ENCODE results near the gene SELENOM.
"Not testable (repeated sequence)": the region's sequence is repeated elsewhere in the genome, so short reads cannot be mapped to it uniquely, and the experiment has no call there.

SELENOM gene

DNA sequence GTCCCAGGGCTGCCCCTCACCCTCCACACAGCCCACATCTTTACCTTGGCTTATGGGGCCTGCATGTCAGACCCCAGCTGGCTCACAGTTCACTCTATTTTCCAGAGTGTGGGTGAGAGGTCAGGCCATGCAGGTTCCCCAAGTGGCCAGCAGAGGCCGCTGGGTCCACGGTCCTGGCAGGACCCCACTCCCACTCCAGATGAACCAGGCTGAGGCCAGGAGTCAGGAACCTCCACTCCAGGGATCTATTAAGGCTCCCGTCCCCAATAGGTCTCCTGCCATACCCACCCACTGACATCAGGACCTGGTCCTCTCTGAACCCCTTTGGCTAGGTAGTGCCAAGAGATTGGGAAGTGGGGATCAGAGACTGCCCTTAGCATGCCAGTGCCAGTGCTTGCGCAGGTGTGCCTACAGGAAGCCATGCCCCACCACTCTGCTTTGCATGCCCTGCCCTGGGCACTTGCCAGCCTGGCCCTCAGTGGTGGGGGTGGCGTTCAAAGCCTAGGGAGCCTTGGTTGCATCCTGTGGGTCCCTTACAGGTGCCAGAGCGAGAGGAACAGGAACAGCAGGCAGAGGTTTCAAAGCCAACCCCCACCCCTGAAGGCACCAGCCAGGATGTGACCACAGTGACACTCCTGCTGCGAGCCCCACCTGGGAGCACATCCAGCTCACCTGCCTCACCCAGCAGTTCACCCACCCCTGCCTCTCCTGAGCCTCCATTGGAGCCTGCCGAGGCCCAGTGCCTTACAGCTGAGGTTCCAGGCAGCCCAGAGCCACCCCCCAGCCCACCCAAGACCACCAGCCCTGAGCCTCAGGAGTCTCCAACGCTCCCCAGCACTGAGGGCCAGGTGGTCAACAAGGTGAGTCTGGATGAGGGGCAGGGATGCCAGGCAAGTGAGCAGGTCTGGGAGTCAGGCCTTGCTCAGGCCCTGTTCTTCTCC is 17.9 kb downstream of the SELENOM start:
- no peak for DNase-seq

DNA sequence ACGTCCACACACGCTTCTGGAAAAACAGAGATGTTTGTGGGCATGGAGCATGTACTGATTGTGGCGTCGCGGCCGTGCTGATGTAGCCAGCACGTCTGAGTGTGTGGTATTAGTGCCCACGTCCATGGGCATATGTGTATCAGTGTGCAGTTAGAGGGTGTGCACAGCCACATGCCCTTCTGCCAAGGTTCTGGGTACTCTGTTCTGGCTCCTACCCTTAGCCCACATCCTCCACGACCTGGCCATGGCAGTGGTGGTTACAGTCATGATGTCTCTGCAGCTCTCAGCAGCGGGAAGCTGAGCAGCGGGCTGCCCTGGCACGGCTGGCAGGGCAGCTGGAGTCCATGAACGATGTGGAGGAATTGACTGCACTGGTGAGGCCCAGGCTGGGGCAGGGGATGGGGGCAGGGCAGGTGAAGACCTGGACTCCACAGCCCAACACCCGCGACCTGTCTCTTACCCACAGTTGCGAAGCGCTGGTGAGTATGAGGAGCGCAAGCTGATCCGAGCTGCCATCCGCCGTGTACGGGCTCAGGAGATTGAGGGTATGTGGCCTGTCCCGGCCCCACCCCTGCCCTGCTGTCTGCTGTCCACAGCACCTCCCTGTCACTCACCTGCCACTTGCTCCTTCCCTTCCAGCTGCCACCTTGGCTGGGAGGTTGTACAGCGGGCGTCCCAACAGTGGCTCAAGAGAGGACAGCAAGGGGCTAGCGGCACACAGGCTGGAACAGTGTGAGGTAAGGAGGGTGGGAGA is 19.0 kb downstream of the SELENOM start:
- no peak for DNase-seq

DNA sequence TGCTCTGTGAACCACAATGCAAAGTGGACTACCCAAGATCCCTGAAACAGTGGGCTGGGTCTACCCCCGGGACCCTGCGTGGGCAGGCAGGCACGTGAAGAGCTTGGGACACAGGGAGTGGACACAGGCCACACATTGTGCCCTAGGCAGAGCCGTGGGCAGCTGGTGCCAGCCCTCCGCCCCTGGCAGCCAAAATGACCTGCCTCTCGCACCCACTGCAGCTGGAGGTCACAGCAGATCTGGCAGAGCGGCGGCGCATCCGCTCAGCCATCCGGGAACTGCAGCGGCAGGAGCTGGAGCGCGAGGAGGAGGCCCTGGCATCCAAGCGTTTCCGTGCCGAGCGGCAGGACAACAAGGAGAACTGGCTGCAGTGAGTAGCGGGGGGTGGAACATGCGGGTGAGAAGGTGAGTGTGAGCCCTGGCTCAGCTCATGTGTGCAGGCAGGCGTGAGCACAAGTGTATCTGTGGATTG is 19.6 kb downstream of the SELENOM start:
- DNase-seq: no peak

DNA sequence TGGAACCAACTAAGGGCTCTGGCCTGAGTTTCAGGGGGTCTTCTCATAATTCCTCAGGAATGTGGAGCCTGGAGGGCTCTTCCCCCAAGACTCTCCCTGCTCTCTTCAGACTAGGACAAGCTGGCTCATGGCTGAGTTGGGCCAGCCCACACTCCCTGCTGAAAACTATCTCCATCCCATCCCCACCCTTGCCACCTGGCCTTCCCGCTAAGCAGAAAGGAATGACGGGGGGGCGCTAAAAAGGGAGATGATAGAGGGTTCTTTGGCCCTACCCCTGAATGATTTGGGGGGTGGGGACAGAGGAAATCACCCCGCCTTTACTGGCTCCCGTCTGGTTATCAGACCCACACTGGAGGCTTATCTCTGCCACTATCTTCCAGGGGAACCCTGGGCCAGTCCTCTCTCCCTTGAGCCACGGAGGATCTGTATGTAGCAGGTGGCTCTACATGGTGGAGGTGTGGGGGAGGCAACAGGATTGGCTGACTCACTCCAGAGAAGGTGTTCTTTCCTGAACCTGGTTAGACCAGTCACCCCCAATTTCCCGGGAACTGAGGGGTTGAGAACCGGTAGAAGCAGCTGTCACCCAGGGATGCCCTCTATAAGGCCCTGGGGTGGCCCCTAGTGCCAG is 20.6 kb downstream of the SELENOM start:
- no peak for DNase-seq

DNA sequence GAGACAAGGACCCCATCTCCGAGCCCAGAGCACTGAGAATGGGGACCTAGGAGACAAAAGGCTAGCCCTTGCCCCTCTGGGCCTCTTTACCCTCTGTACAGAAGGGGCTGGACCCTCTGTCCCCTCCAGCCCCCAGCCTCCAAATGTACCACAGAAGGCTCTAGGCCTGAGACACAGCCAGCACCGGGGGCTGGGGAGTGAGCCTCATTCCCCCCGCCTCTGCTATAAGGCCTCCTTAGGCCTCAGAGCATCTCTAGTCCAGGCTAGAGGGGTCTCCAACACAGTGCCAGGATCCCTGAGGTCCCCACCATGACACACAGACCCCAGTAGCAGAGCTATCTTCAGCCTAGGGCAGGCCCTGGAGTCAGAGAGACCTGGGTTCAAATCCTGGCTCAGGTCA is 21.4 kb downstream of the SELENOM start:
- no peak for DNase-seq

DNA sequence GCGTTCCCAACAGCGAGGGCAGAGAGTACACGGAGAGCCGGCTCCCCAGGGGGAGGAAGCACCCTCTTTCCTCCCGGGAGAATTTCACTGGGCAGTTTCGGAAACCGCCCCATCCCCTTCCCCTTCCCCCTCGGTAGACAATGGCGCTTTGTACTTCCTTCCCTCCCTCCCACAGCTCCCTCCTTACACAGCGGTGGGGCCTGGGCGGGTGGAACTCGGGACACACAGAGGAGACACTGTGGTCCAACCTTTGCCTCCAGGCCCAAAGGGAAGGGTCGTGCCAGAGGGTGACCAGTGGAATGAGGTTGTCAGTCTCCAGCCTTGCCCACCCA is 21.9 kb downstream of the SELENOM start:
- peak; percentile 32 for DNase-seq

DNA sequence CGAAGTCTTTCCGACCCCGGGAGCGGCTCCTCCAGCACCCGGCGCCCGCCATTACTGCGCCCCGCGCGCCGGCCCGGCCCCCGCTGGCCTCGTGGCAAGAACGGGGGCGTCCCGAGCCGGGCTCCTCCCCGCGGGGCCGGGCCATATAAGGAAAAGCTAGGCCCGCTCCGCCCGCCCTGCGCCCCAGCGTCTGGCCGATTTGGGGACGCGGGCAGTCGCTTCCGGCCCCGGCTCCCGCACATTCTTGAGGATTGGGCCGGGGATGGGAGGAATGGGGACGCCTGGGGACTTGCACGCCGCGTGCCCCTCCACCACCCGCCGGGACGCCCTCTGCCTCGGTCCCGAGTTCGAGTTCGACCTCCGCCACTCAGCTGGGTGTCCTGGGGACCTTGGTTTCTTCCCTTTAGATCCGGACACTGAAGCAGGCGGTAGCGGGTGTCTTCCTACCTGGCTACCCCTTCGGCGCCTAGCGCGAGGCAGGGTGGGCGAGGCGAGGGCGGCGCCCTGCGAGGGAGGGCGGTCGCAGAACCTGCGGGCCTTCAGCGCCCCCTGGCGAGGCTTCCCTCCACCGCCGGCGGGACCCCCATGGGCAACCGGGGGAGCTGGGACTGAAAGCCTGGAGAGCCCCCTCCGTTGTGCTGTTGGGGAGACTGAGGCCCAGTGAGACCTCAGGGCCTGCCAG is 22.4 kb downstream of the SELENOM start:
- DNase-seq: peak; percentile 74

DNA sequence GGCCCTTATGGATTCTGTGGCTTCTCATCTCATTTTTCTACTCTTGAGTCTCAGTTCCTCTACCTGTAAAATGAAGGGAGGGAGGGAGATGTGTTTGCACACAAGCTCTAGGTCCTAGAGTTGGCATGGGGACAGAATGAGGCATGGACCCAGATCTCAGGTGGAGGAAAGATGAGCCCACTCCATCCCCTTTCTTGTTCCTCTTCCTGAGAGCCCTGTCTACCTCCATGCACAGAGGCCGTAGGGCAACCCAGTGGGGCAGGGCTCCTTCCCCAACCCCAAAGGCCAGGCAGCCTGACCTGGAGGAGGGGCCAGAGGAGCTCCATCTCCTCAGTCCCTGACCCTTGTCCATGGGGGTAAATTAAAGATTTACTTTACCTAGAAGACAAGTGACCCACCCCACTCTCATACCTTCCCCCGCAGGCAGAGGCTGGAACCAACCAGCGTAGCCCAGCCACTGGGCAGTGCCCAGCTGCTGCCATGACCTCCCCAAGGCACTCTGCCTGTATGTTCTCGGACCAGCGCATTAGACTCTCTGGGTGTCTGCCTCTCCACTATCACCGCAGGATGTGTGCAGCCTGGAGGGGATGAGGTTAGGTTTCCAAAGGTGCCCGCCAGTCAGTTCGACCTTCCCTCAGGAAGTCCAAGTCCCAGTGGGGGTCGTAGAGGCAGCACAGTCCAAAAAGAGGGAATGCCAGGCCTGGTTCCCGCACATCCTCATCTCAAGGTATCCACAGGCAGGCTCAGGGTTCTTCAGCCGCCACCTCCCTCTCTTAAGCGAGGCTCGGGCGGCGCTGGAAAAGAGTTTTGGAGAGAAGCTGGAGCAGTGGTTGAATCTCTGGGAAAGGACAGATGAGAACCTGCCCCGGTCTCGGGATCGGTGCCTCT is 23.2 kb downstream of the SELENOM start:
- no peak for DNase-seq

DNA sequence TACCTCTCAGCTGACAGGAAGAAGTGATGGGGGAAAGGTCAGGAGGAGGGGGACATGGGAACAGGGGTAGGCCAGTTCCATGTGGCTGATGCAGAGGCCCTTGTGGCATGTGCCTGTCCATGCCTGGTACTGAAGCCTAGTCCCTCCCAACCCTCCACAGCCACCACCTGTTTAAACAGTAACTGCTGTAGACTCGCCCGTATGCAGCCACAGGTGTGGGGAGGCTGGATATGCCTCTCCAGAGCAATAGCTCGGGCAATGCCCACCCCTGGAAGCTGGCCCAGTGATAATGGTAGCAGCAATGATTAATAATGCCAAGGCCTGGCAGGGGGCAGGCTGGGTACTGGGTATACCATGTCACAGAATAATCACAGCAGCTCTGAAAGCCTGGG is 24.0 kb downstream of the SELENOM start:
- no peak for DNase-seq

DNA sequence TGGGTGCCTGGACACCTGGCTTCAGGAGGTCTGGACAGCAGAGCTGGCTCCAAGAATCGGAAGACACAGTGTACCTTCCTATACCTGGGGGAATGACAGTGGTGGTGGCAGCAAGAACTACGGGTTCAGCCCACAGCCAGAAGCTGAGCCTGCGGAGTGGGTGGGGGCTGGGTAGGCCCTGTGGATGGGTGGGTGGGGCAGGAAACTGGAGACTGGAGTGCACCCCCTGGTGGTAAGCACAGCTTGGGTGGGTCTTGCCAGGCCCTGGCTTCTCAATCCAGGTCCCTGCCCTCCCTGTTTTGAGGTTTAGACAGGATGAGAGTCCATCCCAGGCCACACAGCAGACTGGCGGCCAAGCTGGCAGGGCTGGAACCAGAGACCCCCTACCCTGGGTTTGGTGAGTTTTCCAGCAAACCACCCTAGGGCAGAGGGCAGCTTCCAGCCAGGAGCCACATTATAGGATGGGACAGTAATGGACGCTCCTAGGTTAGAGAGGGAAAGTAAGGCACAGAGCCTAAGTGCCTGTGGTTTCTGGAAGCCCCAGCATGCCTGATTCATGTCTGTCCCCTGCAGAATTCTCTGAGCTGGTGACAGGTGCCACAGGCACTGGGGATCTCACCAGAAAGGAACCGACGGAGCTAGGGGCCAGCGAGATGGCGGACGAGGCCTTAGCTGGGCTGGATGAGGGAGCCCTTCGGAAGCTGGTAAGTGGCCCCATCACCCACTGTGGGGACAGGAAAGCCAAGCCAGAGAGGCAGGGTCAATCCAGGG is 24.6 kb downstream of the SELENOM start:
- peak; percentile 26 for DNase-seq

DNA sequence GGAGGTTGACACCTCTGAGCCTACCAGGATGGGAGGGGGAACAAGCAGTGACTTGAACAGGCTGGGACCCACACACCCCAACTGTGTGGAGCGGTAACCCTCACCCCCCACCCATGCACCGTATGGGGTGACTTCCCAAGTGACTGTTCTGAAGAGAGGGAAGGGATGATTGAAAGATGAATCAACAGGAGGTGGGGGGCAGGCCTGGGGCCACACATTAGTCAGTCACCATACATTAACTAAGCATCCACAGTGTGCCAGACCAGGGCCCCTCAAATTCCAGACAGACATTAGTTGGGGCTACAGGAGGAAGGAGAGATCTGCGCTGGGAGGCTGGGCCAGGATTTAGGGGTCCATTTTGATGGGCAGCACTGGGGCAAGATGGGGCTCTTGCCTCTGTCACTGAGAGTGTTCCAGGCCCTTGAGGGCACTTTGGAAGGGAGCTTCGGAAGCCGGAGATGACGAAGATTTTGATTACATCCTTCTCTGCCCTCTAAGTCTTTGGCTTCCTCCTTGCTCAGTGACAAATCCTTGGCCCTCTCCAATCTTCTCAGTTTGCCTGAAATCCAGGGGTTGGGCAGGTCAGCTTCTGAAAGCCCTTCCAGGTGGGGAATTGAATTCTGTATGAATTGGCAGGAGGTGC is 25.3 kb downstream of the SELENOM start:
- DNase-seq: no peak

DNA sequence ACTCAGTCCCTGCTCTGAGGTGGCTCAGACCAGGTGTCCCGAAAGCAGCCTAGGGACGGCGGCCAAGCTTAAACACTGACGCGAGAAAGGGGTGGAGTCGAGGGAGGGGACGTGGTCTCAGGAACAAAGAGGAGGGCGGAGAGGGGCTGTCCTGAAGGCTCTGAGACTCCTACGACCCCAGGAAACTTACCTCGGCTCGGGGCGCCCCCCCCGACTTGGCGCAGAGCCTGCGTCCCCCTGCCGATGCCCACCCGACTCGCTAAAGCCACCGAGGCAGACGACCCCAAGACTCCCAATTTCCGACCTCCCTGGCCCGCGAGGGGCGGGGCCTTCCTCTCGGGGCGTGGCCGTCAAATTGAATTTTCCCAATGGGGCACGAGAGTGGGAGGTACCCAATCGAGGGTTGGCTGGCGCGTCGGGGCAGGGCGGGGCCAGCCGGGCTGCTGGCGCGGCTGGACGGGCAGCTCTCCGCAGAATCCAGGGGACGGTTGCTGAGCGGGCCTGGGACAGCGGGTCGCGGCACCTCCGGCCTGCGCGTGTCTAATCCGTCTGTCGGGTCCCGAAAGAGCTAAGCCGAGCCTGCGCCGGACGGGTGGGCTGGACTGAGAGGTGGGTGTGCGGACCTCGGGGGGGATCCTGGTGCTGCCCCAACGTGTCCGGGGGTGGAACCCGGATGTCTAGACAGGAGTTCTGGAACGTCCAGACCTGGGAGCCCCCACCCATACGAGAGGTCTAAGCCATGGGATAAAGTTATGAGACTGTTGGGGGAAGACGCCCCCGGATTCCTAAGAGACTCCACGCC is 26.3 kb downstream of the SELENOM start, which contains the start of gene SMTN:
Gene SMTN (plus strand): TSS at position 471 of the 802 bp plus-strand sequence. CDS start 1,941 bp downstream, outside the sequence.
- DNase-seq: peak; percentile 80

DNA sequence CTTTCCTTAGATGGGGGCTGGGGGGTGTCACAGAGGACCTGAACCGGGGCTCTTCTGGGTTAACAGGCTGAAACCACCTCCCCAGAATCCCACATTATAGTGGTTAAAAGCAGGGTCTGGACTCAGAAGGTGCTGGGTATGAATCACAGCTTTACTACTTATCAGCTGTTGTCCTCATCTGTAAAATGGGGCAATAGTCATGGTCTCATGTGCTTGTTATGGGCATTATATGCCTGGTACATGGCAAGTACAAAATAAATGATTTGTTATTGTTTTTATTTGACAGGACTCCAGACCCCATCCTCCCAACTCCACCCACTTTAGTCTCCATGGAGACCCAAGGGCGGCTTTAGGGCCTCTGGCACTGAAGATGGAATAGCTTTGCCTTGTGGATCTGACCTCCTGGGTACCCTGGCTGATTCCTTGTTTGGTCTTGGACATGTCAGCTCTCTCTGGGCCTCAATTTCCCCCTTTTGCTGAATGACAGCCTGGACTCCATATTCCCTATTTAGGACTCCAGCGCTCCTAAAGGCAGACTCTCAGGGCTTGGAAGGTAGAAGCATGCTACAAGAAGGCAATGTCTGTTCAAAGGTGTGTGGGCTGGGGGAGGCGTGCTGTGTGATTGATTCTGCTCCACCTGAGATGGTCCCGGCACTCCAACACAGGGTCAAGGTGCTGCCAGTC is 27.1 kb downstream of the SELENOM start:
- DNase-seq: no peak

DNA sequence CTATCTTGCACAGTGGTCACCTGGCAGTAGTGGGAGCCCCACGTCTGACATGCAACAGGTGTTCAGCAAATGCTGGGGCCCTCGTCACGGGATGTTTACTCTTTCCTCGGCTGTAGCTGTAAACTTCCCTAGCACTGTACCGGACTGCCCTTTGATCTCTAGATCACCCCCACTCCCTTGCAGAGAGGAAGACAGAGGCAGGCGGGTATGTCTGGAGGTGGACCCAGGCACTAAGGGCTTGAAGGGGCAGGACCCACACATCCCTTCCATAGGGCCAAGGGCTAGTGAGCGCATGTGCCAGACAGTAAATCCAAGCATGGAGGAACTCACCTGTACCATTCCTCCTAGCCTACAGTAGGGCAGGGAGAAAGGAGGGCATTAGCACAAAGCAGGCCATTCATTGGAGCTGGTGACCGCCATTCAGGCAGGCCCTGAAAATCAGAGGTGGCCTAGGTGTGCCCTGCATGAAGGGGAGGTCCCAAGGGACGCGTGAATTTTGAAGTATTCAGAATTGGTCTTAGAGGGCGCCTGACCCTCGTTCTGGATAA is 28.2 kb downstream of the SELENOM start:
- DNase-seq: no peak

DNA sequence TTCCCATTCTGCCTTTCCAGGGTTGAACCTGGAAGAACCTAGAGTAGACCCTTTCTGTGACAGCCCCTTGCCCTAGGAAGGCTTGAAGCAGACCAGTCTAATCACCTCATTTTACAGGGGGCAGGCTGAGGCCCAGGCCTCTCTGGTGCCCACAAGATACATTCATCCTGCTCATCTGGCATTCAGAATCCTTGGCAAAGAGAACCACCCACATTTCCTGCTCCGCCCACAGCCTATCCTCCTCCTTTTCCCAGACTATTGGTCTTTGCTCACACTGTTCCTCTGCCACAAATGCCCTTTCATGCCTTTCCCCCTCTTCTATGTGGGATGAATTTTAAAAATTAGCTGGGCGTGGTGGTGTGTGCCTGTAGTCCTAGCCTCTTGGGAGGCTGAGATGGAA is 29.0 kb downstream of the SELENOM start:
- not testable (repeated sequence) for DNase-seq

DNA sequence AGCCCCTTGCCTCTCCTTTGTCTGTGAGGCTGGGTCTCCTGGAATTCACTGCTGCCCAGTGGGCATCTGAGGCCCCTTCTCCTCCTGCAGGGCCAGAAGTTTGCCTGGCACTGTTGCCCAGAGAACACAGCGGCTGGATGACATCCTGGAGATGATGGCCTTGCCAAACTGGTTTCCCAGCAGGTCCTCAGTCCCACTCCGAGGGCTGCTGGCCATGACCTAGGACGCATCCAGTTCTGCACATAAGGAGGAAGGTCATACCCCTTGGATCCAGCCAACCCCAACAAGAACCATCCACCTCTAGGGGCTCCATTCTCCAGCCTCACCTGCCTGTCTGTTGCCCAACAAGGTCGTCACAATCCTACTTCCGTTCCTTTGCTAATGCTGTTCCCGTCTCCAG is 29.7 kb downstream of the SELENOM start:
- DNase-seq: no peak

DNA sequence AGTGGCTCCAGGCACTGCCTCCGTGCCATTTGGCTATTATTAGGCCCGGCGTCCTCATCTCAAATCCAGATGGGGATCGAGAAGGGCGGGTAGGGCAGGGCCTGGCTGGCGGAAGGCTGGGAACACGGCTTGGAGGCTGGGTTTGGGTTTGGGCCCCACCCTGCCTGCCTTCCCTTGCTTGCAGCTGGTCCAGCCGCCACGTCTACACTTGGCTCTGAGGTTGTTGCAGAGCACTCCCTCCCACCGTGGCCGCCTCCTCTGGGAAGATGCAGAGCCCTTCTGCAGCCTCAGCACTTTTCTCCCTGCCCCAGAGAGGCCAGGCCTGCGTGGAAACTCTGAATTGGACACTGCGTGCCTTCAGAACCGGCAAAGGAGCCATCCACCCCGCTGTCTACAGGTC is 31.4 kb downstream of the SELENOM start:
- DNase-seq: no peak

DNA sequence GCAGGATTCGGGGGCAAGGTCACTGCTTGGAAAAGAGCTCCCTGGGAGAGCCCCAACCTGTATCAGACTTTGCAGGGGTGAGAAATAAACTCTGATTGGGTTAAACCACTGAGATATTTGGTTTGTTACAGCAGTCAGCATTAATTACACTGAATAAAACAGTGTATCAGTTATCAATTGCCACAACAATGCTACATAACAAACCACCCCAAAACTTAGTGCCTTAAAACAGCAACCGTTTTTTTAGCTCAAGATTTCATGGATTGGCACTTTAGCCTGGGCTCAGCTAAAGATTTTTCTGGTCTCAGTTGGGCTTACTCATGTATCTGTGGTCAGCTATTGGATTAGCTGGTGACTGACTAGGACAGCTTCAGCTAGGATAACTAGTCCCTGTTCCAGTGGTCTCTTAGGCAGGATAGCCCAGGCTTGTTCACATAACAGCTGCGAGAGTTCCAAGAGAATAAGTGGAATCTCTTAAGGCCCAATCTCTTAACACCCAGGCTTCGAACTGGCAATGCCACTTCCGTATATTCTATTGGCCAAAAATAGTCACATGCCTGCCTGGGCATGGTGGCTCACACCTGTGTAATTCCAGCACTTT is 33.7 kb downstream of the SELENOM start:
- not testable (repeated sequence) for DNase-seq
